Regular cardiac myocyte (primary cell): ENCODE measurements around the gene SPATA20. TPM values are rescaled to one million over a fixed set of nuclear protein-coding genes. Genes with fewer than 3 reads are reported as not detected.

Experiments used
- total RNA-seq: library from RNA; depleted of rRNA; stranded (reverse); fragments of >200 nt; gene quantifications from 2 replicates; pipeline ENCODE4 v1.2.3, GENCODE V29; 2014

SPATA20 gene
- total RNA-seq, result 40.1 and 59.2 TPM in 2 replicates

GRCh38 chr17:50547035-50547735, at the start of gene SPATA20:
TSS of gene SPATA20 (plus strand) at chr17:50547174. CDS start at chr17:50547209, 35 bp downstream.

DNA sequence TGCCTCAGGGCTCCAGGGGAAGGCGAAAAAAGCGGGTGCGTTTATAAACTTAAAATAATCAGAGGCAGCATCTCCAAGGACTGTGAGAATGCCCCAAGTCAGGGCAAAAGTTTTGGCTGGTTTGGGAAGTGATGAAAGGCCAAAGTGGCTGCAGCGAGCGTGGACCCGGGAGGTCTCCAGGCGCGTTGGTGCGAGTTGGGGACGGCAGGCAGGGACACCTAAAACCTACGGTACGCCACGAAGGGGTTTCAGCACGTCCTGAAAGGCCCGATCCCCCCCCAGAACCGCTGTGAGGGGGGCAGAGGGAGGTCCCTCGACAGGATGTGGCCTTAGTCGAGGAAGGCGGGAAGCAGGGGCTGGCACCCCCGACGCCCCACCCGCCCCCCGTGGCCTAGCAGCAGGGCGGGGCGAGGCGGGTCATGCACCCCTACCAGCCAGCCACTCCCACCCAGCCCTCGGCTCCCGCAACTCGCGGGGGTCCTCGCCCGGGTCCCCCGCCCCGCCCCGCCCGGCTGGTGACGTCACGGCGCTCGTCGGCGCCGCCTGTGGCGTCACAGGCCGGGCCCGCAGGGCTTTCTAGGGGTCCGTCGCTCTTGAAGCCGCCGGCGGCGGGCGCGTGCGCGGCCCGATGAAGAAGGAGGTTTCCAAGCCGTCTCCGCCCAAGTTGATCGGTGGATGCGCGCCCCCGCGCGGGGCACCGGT, 39.0 kb upstream of the SPATA20 start, which contains the start of gene MYCBPAP:
Gene MYCBPAP, plus strand, starts transcription at position 569 of the 702 bp plus-strand sequence. CDS start 236 bp downstream, outside the sequence.

GRCh38 chr17:50532452-50533024, 14.4 kb upstream of the SPATA20 start, which contains the start of gene EPN3:
TSS of gene EPN3 (plus strand) at chr17:50532735. CDS start at chr17:50536557, 3,822 bp downstream.

DNA sequence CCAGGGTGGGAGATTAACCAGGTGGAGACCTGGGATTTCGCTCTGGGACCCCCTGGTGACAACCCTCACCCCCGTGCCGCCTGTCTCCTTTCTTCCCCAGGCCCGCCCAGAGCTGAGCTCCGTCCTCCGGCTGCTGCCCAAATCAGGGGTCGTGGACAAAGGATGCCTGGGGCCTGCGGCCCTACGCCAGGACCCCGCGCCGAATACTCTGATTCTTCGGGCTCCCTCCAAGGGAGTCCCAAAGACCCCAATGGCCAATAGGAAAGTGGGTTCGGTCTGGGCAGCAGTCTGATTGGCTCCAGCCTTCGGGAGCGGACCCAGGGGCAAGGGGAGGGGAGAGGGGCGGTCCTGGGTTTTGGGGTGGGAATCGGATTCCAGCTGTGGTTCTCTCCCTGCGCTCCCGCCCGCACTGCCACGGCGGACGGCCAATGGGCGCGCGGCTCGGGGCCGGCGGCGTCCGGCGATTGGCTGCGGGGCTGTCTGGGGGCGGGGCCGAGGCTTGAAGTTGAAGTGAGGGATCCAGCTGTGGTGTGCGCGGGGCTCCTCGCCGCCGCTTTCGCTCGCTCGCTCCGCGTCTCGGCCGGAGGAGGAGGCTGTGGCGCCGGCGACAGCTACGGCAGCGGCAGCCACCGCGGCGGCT, 13.3 kb downstream of the SPATA20 start, which contains the start of gene CACNA1G:
Gene CACNA1G, plus strand, starts transcription at position 531 of the 640 bp plus-strand sequence. CDS start 745 bp downstream, outside the sequence.

Other genes starting within 250 kb of the SPATA20 start
- 64.8 and 85.7 TPM in 2 replicates for gene XYLT2, start 201.0 kb upstream of the SPATA20 start, total RNA-seq
- 51.9 and 95.9 TPM in 2 replicates for gene MRPL27, start 174.0 kb upstream of the SPATA20 start, total RNA-seq
- gene EME1, start 173.9 kb upstream of the SPATA20 start, total RNA-seq, result 3.7 and 18.0 TPM in 2 replicates
- 133 and 352 TPM in 2 replicates for gene LRRC59, start 149.7 kb upstream of the SPATA20 start, total RNA-seq
- 13.2 and 44.3 TPM in 2 replicates for gene ACSF2, start 121.0 kb upstream of the SPATA20 start, total RNA-seq
- not detected in 2 replicates for gene CHAD, start 78.3 kb upstream of the SPATA20 start, total RNA-seq
- gene RSAD1, start 68.3 kb upstream of the SPATA20 start, total RNA-seq, result 16.9 and 20.1 TPM in 2 replicates
- gene MYCBPAP, start 38.7 kb upstream of the SPATA20 start, total RNA-seq, result 0.77 and 2.3 TPM in 2 replicates
- not detected in 2 replicates for gene EPN3, start 14.4 kb upstream of the SPATA20 start, total RNA-seq
- gene CACNA1G, start 13.5 kb downstream of the SPATA20 start, total RNA-seq, result under 0.01 TPM in 2 replicates
- gene ABCC3, start 87.7 kb downstream of the SPATA20 start, total RNA-seq, result 1.2 and 13.0 TPM in 2 replicates
- gene ANKRD40, start 160.7 kb downstream of the SPATA20 start, total RNA-seq, result 27.8 and 29.9 TPM in 2 replicates
- 15.0 and 22.0 TPM in 2 replicates for gene LUC7L3, start 172.4 kb downstream of the SPATA20 start, total RNA-seq
- gene ANKRD40CL, start 220.3 kb downstream of the SPATA20 start, total RNA-seq, result 0.28 TPM in 1 of 2 replicates, not detected in the other